Measurements from ENCODE around the gene RBM47. TPM values are rescaled to one million over a fixed set of nuclear protein-coding genes. Genes with fewer than 3 reads are reported as not detected.

RBM47 gene
- total and polyA plus RNA-seq, 2 donors (not counting 1 experiment from before 2014, with no cell fraction given): 5.6 to 12.9 TPM

GRCh38 chr4:40453912-40454311 lies 175.8 kb downstream of the RBM47 start:
- intact Hi-C loops (cut with micrococcal nuclease): no loop called here
- Histone ChIP-seq H4K20me1 (ENCODE audit: control insufficient read depth, insufficient read depth, low read length, poor library complexity, severe bottlenecking) (no peaks in the 10 kb centered on the region), H3K79me2 (ENCODE audit: control insufficient read depth, insufficient read depth, low read length) (no peaks in the 10 kb centered on the region), H3K9ac (ENCODE audit: low read length) (no peak overlapping the region), H3K4me2 (replicated peaks; ENCODE audit: low read depth, low read length, poor library complexity, severe bottlenecking) (no peak overlapping the region), H3K27ac (ENCODE audit: low read length in 2 of 2) (no peak overlapping the region), H3K9me3 (ENCODE audit: control extremely low read depth in 1 of 3, control insufficient read depth in 2 of 3, insufficient read depth in 1 of 3, low read length in 2 of 3) (peaks cover 0 to 3% (median 0%) of the 10 kb centered on the region in 3 donors), H2AFZ (ENCODE audit: insufficient read depth, low read depth, low read length, poor library complexity, severe bottlenecking) (no peak overlapping the region), H3K4me3 (ENCODE audit: control extremely low read depth in 1 of 5, extremely low read depth in 1 of 5, insufficient read depth in 1 of 5, low read depth in 2 of 5, low read length in 4 of 5) (no peak overlapping the region), H3K27me3 (replicated peaks in 1 of 4; ENCODE audit: control extremely low read depth in 1 of 4, control insufficient read depth in 3 of 4, insufficient read depth in 4 of 4, low read length in 3 of 4) (no peaks in the 10 kb centered on the region), H3K4me1 (ENCODE audit: control insufficient read depth in 2 of 2, insufficient read depth in 2 of 2, low read length in 2 of 2) (no peaks in the 10 kb centered on the region), H3K36me3 (replicated peaks in 1 of 2; ENCODE audit: control extremely low read depth in 1 of 2, control insufficient read depth in 1 of 2, extremely low read depth in 1 of 2, insufficient read depth in 2 of 2, low read length in 1 of 2) (no peaks in the 10 kb centered on the region)
- ATAC-seq (ENCODE audit: low read depth): no peak
- 96% methylated on average over 5 of the region's 6 CpGs for WGBS (ENCODE audit: insufficient coverage)
- no peak for DNase-seq
- CTCF ChIA-PET: no interaction called here
- H3K27me3 Mint-ChIP-seq: no peaks in the 10 kb centered on the region
- TF ChIP-seq CTCF (IDR thresholded peaks at IDR 0.05): no peak
- TF ChIP-seq EZH2 (IDR thresholded peaks at IDR 0.05; ENCODE audit: borderline replicate concordance, insufficient read depth, low read depth, low read length, poor library complexity, severe bottlenecking): no peak
- POLR2A ChIA-PET: no interaction called here
- H3K4me3 Mint-ChIP-seq: no peak overlapping the region
- no peak overlapping the region for H3K27ac Mint-ChIP-seq
- H3K9me3 Mint-ChIP-seq (ENCODE audit: insufficient read depth): no peaks in the 10 kb centered on the region
- peaks cover 10% of the 10 kb centered on the region for H3K4me1 Mint-ChIP-seq

DNA sequence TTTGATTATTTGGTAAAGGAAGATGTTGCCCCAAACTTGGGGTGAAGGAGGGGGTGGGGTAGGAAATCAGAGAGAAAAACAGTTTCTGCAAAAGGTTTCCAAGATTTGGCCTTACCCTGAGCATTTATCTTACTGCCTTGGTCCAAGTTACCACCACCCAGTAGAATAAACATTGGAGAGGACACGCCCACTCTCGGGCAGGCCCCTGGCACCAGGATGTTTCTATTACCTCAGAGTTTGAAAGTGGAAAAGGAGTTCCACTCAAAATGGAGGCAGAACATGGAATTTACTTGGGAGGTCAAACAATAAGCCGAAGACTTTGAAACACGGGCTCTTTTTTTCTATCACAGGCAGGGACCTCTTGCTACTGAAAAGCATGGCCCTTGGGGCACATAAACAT lies 180.8 kb downstream of the RBM47 start:
- Histone ChIP-seq H3K79me2 (ENCODE audit: control insufficient read depth, insufficient read depth, low read length) (no peaks in the 10 kb centered on the region), H3K27ac (ENCODE audit: low read length in 2 of 2) (no peak overlapping the region), H3K9me3 (ENCODE audit: control extremely low read depth in 1 of 3, control insufficient read depth in 2 of 3, insufficient read depth in 1 of 3, low read length in 2 of 3) (peaks cover 0 to 3% (median 0%) of the 10 kb centered on the region in 3 donors), H3K36me3 (replicated peaks in 1 of 2; ENCODE audit: control extremely low read depth in 1 of 2, control insufficient read depth in 1 of 2, extremely low read depth in 1 of 2, insufficient read depth in 2 of 2, low read length in 1 of 2) (no peaks in the 10 kb centered on the region), H3K4me3 (ENCODE audit: control extremely low read depth in 1 of 5, extremely low read depth in 1 of 5, insufficient read depth in 1 of 5, low read depth in 2 of 5, low read length in 4 of 5) (no peak overlapping the region), H3K9ac (ENCODE audit: low read length) (no peak overlapping the region), H3K4me2 (replicated peaks; ENCODE audit: low read depth, low read length, poor library complexity, severe bottlenecking) (no peak overlapping the region), H4K20me1 (ENCODE audit: control insufficient read depth, insufficient read depth, low read length, poor library complexity, severe bottlenecking) (no peaks in the 10 kb centered on the region), H3K27me3 (replicated peaks in 1 of 4; ENCODE audit: control extremely low read depth in 1 of 4, control insufficient read depth in 3 of 4, insufficient read depth in 4 of 4, low read length in 3 of 4) (no peaks in the 10 kb centered on the region), H3K4me1 (ENCODE audit: control insufficient read depth in 2 of 2, insufficient read depth in 2 of 2, low read length in 2 of 2) (no peaks in the 10 kb centered on the region), H2AFZ (ENCODE audit: insufficient read depth, low read depth, low read length, poor library complexity, severe bottlenecking) (no peak overlapping the region)
- intact Hi-C loops (cut with micrococcal nuclease): no loop called here
- 93% methylated on average over 2 of the region's 4 CpGs for WGBS (ENCODE audit: insufficient coverage)
- Mint-ChIP-seq H3K27me3 (no peaks in the 10 kb centered on the region), H3K4me3 (no peak overlapping the region), H3K4me1 (peaks cover 10% of the 10 kb centered on the region), H3K9me3 (ENCODE audit: insufficient read depth) (no peaks in the 10 kb centered on the region), H3K27ac (no peak overlapping the region)
- TF ChIP-seq EZH2 (IDR thresholded peaks at IDR 0.05; ENCODE audit: borderline replicate concordance, insufficient read depth, low read depth, low read length, poor library complexity, severe bottlenecking) (no peak), CTCF (IDR thresholded peaks at IDR 0.05) (no peak)
- POLR2A ChIA-PET: no interaction called here
- CTCF ChIA-PET: no interaction called here
- no peak for ATAC-seq (ENCODE audit: low read depth)
- no peak for DNase-seq

Measured in B cell (primary cell).